LNCaP clone FGC (cell line): ENCODE results near the gene NAA60.

Source experiments
- DNase-seq: peaks from one replicate; pipeline ENCODE4 v3.0.0-alpha.2; 2011; ENCODE audit warnings: low read depth
- H3K4me3 ChIP-seq: 2 replicates; pipeline ENCODE4 v1.5.1; 2011; ENCODE audit warnings: mild to moderate bottlenecking, low read depth, low read length, control low read depth
- TF ChIP-seq, protein P1 (sequence below): IDR thresholded peaks from 2 replicates; pipeline ENCODE4 v1.5.1; 2012; ENCODE audit warnings: mild to moderate bottlenecking; ENCODE audit not compliant: control insufficient read depth, insufficient read depth; ENCODE audit errors: extremely low read depth

The NAA60 gene

GRCh38 chr16:3461151-3461550 is 17.7 kb downstream of the NAA60 start:
- TF ChIP-seq, protein P1, sequence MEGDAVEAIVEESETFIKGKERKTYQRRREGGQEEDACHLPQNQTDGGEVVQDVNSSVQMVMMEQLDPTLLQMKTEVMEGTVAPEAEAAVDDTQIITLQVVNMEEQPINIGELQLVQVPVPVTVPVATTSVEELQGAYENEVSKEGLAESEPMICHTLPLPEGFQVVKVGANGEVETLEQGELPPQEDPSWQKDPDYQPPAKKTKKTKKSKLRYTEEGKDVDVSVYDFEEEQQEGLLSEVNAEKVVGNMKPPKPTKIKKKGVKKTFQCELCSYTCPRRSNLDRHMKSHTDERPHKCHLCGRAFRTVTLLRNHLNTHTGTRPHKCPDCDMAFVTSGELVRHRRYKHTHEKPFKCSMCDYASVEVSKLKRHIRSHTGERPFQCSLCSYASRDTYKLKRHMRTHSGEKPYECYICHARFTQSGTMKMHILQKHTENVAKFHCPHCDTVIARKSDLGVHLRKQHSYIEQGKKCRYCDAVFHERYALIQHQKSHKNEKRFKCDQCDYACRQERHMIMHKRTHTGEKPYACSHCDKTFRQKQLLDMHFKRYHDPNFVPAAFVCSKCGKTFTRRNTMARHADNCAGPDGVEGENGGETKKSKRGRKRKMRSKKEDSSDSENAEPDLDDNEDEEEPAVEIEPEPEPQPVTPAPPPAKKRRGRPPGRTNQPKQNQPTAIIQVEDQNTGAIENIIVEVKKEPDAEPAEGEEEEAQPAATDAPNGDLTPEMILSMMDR, result no peak
- no peak for DNase-seq
- H3K4me3 ChIP-seq, result no peak overlapping the region

DNA sequence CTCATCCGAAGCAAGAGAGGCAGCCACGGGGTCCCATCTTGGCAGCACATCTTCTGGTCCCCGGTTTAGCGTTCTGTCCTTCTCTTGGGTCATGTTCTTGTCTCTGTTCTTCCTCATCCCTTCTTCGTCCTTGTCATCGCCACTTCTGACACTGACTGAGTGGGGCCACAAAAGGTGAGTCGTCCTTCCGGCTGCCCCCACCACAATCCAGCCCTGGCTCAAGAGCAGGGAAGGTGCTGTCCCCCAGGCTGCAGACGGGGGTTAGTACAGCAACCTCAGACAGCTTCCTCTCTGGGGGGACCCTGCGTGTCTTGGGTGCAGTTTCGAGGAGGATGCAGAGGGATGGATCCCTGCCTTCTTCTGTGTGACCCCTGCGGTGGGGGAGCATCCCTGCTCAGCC is 21.8 kb downstream of the NAA60 start:
- no peak for DNase-seq

GRCh38 chr16:3465911-3466584 is 22.6 kb downstream of the NAA60 start:
- no peak for DNase-seq
- TF ChIP-seq, protein P1, result no peak
- H3K4me3 ChIP-seq, result no peak overlapping the region

More for the DNA sequence above, 21.8 kb downstream of the NAA60 start:
- H3K4me3 ChIP-seq, result no peak overlapping the region
- TF ChIP-seq, protein P1, result no peak

DNA sequence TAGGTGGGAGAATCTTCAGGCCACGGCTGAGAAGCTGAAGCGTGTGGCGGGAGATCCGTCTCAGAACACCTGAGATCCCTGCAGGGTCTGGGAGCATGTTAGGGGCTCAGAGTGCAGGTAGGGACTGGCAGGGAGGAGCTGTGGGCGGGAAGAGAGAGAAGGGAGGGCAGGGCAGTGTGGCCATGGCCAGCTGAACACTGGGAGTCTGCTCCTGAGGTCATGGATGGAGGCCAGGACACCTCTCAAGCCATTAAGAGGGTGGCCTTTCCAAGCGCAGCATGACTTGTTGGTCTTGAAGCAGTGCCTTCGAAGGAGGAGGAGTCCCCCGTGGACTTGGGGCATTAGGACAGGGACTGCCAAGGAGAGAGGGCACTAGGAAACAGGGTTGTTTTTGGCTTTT is 23.7 kb downstream of the NAA60 start:
- DNase-seq, result no peak
- TF ChIP-seq, protein P1, result no peak
- no peak overlapping the region for H3K4me3 ChIP-seq

DNA sequence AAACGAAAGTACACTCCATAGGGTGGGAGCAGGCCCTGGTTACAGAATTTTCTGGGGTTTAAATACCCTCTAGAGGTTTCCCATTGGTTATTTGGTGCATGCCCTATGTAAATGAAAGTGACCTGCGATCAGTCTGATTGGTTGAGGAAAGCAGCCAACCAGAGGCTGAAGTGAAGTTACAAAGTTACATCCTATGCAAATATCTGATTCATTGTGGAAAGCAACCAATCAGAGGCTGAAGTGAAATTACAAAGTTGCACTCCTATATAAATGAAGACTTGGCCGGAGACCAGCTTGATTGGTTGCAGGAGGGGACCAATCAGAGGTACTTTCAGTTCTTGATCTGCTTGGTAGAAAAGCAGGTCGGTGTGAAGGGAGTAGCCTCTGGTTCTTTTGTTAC is 24.4 kb downstream of the NAA60 start:
- H3K4me3 ChIP-seq, result no peak overlapping the region
- peak; percentile 56 for DNase-seq
- TF ChIP-seq, protein P1, result no peak

DNA sequence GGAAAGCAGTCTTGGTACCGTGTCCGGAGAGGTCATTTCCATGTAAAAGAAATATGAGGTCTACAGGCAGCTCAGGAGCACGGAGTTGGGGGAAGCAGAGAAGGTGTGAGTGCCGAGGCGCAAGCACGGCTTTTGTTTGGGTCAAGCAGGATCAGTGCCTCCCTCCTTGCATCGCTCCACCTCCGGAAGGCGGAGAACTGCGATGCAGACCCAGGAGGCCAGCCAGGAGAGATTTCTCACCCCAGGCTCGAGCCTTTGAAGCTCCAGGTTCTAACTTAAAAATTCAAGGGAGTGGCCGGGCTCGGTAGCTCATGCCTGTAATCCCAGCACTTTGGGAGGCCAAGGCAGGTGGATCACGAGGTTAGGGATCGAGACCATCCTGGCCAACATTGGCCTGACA is 25.0 kb downstream of the NAA60 start:
- no peak overlapping the region for H3K4me3 ChIP-seq
- DNase-seq, result no peak
- TF ChIP-seq, protein P1, result no peak

DNA sequence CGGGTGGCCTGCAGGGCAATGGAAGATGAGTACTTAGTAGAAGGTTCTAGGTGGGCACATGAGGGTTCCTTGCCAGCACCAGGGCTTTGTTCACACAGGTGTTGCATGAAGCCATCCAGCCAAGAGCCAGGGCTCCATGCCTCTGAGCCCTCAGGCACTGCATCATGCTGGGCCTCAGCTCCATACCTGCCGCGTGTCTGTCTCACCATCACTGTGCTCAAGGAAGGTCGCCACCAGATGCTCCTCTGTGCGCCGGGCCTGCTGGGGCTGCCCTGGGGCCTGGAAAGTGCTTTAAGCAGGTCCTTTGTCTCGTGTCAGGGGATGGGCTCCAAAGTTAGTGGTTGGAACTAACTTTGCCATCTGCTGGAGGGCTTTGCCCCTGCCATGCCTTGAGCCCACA is 26.3 kb downstream of the NAA60 start:
- DNase-seq, result no peak
- H3K4me3 ChIP-seq, result no peak overlapping the region
- TF ChIP-seq, protein P1, result no peak
